ENCODE results near the gene TRAPPC3. TPM values are rescaled to one million over a fixed set of nuclear protein-coding genes. Genes with fewer than 3 reads are reported as not detected.

TRAPPC3 gene
- total RNA-seq, 1 donor from 2014 or later = 68.9 TPM

DNA sequence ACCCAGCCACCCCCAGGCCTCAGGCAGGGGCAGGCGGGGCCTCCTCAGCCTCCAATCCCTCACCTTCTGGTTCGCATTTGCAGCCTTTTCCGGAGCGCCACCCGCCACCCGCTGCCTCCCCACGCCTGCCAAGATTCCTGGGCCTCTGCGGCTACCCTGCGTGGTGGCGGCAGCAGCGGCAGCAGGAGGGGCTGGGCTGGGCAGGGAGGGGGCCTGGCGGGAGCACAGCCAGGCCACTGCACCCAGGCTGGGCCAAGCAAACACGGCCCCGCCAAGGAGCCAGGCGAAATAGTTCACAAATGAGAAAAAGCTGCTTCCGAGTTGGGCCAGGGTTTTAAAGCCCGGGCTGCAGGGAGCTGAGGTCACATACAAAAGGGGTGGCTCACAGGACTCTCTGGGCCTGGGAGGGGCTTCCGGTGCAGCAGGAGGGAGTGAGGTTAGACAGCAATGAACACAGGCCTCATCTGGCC, 34.1 kb downstream of the TRAPPC3 start:
- DNase-seq (ENCODE audit: extremely low spot score, unreplicated experiment) = peak; percentile 90
- peak overlapping the region; percentile 82 for H3K27ac Mint-ChIP-seq (ENCODE audit: unreplicated experiment)
- no peaks in the 10 kb centered on the region for H3K36me3 Mint-ChIP-seq (ENCODE audit: unreplicated experiment)
- TF ChIP-seq, protein P1, sequence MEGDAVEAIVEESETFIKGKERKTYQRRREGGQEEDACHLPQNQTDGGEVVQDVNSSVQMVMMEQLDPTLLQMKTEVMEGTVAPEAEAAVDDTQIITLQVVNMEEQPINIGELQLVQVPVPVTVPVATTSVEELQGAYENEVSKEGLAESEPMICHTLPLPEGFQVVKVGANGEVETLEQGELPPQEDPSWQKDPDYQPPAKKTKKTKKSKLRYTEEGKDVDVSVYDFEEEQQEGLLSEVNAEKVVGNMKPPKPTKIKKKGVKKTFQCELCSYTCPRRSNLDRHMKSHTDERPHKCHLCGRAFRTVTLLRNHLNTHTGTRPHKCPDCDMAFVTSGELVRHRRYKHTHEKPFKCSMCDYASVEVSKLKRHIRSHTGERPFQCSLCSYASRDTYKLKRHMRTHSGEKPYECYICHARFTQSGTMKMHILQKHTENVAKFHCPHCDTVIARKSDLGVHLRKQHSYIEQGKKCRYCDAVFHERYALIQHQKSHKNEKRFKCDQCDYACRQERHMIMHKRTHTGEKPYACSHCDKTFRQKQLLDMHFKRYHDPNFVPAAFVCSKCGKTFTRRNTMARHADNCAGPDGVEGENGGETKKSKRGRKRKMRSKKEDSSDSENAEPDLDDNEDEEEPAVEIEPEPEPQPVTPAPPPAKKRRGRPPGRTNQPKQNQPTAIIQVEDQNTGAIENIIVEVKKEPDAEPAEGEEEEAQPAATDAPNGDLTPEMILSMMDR (IDR thresholded peaks at IDR 0.05) = no peak
- no peaks in the 10 kb centered on the region for H3K27me3 Mint-ChIP-seq (ENCODE audit: unreplicated experiment)
- peaks cover 58% of the 10 kb centered on the region for H3K4me1 Mint-ChIP-seq (ENCODE audit: unreplicated experiment)
- H3K9me3 Mint-ChIP-seq (ENCODE audit: unreplicated experiment) = no peaks in the 10 kb centered on the region
- peak overlapping the region; percentile 26 for H3K4me3 Mint-ChIP-seq (ENCODE audit: unreplicated experiment)

DNA sequence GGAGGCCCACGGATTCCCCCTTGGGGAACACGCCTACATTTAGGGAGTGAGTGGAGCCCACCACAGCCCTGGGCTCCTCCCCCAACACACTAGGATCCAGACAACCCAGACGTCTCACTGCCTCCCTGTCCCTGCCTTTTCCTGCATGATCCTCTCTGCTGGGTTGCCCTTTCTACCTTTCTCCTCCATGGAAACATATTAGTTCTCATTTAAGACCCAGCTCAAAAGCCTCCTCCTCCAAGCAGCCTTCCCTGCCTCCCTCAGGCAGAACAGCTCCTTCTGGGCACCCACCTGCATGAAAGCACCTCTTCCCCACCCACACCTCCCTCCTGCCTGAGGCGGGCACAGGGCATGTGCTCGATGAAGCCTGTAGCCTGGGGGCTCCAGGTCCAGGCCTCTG, 34.9 kb downstream of the TRAPPC3 start:
- no peak for DNase-seq (ENCODE audit: extremely low spot score, unreplicated experiment)
- no peak overlapping the region for H3K4me3 Mint-ChIP-seq (ENCODE audit: unreplicated experiment)

DNA sequence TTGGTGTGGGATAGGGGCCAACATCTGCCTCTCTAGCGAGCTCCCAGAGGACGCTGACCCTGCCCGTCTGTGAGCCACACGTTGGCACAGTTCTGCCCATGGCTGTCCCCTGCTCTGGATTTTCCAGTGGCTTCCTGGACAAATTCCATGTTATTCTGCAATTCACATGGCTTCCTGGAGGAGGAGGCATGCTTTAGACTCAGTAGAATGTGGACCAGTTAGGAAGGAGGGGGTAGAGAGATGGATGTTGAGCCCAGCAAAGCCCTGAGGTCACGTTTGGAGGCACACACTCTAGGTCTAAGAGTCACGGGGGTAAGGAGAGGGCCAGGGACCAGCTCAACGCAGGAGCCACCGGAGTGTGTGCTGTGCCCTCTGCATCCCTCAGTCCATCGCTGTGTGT, 36.5 kb downstream of the TRAPPC3 start:
- Mint-ChIP-seq H3K27me3 (ENCODE audit: unreplicated experiment) (no peaks in the 10 kb centered on the region), H3K4me1 (ENCODE audit: unreplicated experiment) (peaks cover 60% of the 10 kb centered on the region), H3K4me3 (ENCODE audit: unreplicated experiment) (no peak overlapping the region), H3K9me3 (ENCODE audit: unreplicated experiment) (no peaks in the 10 kb centered on the region), H3K36me3 (ENCODE audit: unreplicated experiment) (no peaks in the 10 kb centered on the region), H3K27ac (ENCODE audit: unreplicated experiment) (peak overlapping the region; percentile 20)
- DNase-seq (ENCODE audit: extremely low spot score, unreplicated experiment) = no peak
- TF ChIP-seq, protein P1 (IDR thresholded peaks at IDR 0.05) = no peak

More for the DNA sequence above, 34.9 kb downstream of the TRAPPC3 start:
- no peak overlapping the region for H3K27ac Mint-ChIP-seq (ENCODE audit: unreplicated experiment)
- peaks cover 54% of the 10 kb centered on the region for H3K4me1 Mint-ChIP-seq (ENCODE audit: unreplicated experiment)
- no peaks in the 10 kb centered on the region for H3K27me3 Mint-ChIP-seq (ENCODE audit: unreplicated experiment)
- TF ChIP-seq, protein P1 (IDR thresholded peaks at IDR 0.05) = no peak
- H3K36me3 Mint-ChIP-seq (ENCODE audit: unreplicated experiment) = no peaks in the 10 kb centered on the region
- H3K9me3 Mint-ChIP-seq (ENCODE audit: unreplicated experiment) = no peaks in the 10 kb centered on the region

DNA sequence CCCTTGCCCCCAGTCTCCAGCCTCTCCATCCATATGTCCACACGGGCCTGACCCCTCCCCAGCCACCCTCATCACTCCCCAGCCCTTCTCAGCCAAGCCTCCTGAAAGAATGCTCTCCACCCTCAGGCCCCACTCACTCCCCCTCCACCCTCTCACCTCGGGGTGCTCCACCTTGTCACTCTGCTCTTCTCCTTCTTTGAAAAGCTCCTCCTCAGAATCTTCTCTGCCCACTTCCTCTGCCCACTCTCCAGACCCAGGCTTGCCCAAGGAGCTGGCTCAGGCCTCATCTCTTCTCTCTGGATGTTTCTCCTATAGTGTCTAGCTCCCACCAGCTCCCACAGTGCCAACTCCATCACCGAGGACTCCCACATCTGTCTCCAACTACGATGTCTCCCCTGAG, 38.1 kb downstream of the TRAPPC3 start:
- Mint-ChIP-seq H3K27me3 (ENCODE audit: unreplicated experiment) (no peaks in the 10 kb centered on the region), H3K36me3 (ENCODE audit: unreplicated experiment) (no peaks in the 10 kb centered on the region), H3K4me3 (ENCODE audit: unreplicated experiment) (no peak overlapping the region), H3K9me3 (ENCODE audit: unreplicated experiment) (no peaks in the 10 kb centered on the region), H3K4me1 (ENCODE audit: unreplicated experiment) (peaks cover 57% of the 10 kb centered on the region), H3K27ac (ENCODE audit: unreplicated experiment) (no peak overlapping the region)
- TF ChIP-seq, protein P1 (IDR thresholded peaks at IDR 0.05) = no peak
- DNase-seq (ENCODE audit: extremely low spot score, unreplicated experiment) = no peak

DNA sequence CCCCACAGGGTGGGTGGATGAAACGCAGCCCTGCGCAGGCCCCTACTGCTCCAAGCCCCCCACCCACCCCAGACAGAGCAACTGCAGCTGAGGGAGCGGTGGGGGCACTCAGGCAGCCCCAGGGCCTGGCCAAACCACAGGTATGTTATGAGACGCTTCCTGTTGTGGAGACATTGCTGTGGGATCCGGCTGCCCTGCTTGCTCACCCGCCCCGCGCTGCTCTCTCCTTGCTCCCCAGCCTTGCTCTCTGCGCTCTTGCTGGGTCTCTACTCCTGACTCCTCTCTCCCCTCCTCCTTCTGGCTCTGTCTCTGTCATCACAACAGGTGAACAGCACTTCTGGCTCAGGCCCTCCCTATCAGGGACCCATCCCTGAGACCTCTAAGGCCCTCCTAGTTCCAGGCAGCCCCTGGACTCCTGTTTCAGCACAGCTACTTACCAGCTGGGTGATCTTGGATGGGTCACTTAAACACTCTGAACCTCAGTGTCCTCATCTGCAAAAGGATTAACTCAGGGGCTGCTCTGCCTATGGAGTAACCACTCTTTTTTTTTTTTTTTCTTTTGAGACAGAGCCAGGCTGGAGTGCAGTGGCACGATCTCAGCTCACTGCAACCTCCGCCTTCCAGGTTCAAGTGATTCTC, 40.1 kb downstream of the TRAPPC3 start:
- H3K27ac Mint-ChIP-seq (ENCODE audit: unreplicated experiment) = peak overlapping the region; percentile 85
- H3K4me1 Mint-ChIP-seq (ENCODE audit: unreplicated experiment) = peaks cover 48% of the 10 kb centered on the region
- H3K4me3 Mint-ChIP-seq (ENCODE audit: unreplicated experiment) = no peak overlapping the region
- H3K36me3 Mint-ChIP-seq (ENCODE audit: unreplicated experiment) = no peaks in the 10 kb centered on the region
- TF ChIP-seq, protein P1 (IDR thresholded peaks at IDR 0.05) = no peak
- DNase-seq (ENCODE audit: extremely low spot score, unreplicated experiment) = no peak
- no peaks in the 10 kb centered on the region for H3K9me3 Mint-ChIP-seq (ENCODE audit: unreplicated experiment)
- H3K27me3 Mint-ChIP-seq (ENCODE audit: unreplicated experiment) = no peaks in the 10 kb centered on the region
